Measurements from ENCODE around the gene TMOD2.

TMOD2 gene

DNA sequence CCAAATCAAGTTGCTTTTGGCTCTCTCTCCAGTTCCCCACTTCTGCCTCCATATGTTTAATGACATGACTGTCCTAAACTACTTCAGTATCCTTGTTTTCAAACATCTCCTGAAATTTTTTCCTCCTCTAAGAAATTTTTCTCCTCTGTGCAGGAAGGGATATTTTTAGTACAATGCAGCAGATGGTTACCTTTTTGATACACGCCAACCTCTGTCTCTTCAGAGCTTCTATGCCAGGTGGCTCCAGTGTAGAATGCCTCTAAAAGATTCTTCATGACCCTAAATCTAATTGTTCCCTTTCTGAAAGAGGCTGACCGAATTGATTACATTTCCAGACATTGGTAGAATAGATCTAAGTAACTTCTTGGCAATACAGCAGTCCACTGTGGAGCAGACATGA lies 111.7 kb downstream of the TMOD2 start:
- no peak for DNase-seq

DNA sequence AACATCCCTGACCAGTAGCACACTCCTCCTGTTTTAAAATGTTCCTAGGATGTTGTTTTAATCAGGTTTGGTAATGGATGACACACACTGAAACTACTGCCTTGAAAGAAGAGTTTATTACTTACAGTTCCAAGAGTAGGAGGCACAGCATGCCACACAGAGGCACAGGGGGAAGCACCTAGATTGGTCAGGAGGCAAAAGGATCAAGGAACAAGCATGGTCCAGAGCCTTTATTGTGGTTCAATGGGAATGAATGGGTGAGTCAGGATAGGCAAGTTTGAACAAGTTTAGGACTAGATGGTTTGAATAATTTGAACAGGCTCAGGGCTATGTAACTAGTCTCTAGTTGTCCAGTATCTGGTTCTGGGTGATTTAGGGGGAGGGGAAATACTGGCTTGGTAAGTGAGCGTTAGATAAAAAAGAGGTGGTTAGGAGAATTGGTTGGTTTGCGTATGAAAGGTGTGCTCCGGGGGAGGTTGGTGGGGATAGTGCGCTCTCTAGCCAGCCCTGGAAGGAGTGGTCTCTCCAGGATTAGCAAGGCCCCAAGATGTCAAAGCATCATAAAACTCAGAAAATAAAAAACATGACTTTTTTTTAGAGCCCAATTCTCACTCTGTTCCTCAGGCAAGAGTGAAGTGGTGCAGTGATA lies 113.1 kb downstream of the TMOD2 start:
- peak in 1 of 2 donors; percentile 49 for DNase-seq

DNA sequence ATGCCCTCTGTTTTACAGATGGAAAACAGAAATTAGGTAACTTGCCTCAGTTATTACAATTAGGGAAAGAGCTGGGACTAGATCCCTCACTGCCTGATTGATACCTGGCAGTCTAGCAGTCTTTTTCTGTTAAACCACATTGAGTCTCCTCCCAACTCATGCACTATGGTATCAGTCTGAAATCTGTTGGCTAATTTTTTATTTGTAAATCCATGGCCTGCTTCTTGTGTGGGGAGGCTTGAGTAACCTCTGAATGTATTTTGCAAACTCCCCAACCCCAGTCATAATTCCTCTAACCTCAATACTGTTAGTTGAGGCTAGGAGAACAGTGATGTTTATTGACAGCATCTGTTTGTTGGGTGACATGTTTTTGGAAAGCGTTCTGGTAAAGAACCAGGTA lies 113.9 kb downstream of the TMOD2 start:
- no peak for DNase-seq

All from inflammatory macrophage treated with lipopolysaccharide for 1 hour (primary cell).